ENCODE results near the gene PCP4.

DNA sequence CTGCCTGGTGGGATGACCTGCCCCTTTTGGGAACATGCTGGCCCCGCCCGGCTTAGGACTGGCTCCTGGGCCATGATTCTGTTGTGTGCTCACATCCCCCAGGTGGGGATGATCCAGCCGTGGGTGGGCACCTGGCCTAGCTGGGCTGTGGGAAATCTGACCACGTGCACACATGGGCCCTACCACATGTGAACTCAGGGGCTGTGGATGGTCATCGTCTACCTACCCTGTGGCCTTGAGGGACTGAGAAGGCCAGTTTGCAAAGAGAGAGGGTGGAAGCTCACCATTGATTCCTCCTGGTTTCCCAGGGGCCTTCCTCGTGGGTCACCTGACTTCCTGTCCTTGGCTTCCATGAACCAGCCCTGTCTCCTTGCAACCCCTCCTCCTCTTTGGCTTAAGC lies 19.4 kb upstream of the PCP4 start:
- TF ChIP-seq, protein P1, sequence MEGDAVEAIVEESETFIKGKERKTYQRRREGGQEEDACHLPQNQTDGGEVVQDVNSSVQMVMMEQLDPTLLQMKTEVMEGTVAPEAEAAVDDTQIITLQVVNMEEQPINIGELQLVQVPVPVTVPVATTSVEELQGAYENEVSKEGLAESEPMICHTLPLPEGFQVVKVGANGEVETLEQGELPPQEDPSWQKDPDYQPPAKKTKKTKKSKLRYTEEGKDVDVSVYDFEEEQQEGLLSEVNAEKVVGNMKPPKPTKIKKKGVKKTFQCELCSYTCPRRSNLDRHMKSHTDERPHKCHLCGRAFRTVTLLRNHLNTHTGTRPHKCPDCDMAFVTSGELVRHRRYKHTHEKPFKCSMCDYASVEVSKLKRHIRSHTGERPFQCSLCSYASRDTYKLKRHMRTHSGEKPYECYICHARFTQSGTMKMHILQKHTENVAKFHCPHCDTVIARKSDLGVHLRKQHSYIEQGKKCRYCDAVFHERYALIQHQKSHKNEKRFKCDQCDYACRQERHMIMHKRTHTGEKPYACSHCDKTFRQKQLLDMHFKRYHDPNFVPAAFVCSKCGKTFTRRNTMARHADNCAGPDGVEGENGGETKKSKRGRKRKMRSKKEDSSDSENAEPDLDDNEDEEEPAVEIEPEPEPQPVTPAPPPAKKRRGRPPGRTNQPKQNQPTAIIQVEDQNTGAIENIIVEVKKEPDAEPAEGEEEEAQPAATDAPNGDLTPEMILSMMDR (IDR thresholded peaks at IDR 0.05) = no peak
- no peak for TF ChIP-seq POLR2AphosphoS5 (IDR thresholded peaks at IDR 0.05; ENCODE audit: low read depth, low read length)
- TF ChIP-seq, protein P2, sequence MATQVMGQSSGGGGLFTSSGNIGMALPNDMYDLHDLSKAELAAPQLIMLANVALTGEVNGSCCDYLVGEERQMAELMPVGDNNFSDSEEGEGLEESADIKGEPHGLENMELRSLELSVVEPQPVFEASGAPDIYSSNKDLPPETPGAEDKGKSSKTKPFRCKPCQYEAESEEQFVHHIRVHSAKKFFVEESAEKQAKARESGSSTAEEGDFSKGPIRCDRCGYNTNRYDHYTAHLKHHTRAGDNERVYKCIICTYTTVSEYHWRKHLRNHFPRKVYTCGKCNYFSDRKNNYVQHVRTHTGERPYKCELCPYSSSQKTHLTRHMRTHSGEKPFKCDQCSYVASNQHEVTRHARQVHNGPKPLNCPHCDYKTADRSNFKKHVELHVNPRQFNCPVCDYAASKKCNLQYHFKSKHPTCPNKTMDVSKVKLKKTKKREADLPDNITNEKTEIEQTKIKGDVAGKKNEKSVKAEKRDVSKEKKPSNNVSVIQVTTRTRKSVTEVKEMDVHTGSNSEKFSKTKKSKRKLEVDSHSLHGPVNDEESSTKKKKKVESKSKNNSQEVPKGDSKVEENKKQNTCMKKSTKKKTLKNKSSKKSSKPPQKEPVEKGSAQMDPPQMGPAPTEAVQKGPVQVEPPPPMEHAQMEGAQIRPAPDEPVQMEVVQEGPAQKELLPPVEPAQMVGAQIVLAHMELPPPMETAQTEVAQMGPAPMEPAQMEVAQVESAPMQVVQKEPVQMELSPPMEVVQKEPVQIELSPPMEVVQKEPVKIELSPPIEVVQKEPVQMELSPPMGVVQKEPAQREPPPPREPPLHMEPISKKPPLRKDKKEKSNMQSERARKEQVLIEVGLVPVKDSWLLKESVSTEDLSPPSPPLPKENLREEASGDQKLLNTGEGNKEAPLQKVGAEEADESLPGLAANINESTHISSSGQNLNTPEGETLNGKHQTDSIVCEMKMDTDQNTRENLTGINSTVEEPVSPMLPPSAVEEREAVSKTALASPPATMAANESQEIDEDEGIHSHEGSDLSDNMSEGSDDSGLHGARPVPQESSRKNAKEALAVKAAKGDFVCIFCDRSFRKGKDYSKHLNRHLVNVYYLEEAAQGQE (IDR thresholded peaks at IDR 0.05; ENCODE audit: insufficient read depth in 1 of 2, low read depth in 2 of 2, low read length in 1 of 2) = no peak
- TF ChIP-seq SIN3A (IDR thresholded peaks at IDR 0.05; ENCODE audit: borderline replicate concordance, insufficient read depth, low read depth, low read length) = no peak
- TF ChIP-seq TCF7L2 (IDR thresholded peaks at IDR 0.05; ENCODE audit: low read depth, low read length) = no peak
